HG02885 (cell line): ENCODE results near the gene PRAMEF13.
"Not testable (repeated sequence)": the region's sequence is repeated elsewhere in the genome, so short reads cannot be mapped to it uniquely, and the experiment has no call there.

ENCODE experiments used
- ATAC-seq: cut with Tn5 transposase; IDR thresholded peaks from one replicate; pipeline ENCODE4 v1.9.1; 2021; ENCODE audit warnings: mild to moderate bottlenecking; ENCODE audit not compliant: unreplicated experiment, poor library complexity

Gene PRAMEF13

GRCh38 chr1:13201309-13201708 is at the start of gene PRAMEF13:
Gene PRAMEF13 (minus strand): TSS chr1:13201409. CDS start chr1:13199589, 1,820 bp downstream.
- ATAC-seq: not testable (repeated sequence)

GRCh38 chr1:13247122-13247521 is 45.9 kb upstream of the PRAMEF13 start:
- ATAC-seq: not testable (repeated sequence)

GRCh38 chr1:13246554-13246871 is 45.3 kb upstream of the PRAMEF13 start:
- not testable (repeated sequence) for ATAC-seq

- not testable (repeated sequence) for ATAC-seq
These were observed 44.8 kb upstream of the PRAMEF13 start for GRCh38 chr1:13245841-13246553.

GRCh38 chr1:13243536-13244263 is 42.5 kb upstream of the PRAMEF13 start:
- not testable (repeated sequence) for ATAC-seq

GRCh38 chr1:13239633-13240032 is 38.4 kb upstream of the PRAMEF13 start:
- ATAC-seq: not testable (repeated sequence)

GRCh38 chr1:13237572-13237971 is 36.4 kb upstream of the PRAMEF13 start:
- ATAC-seq: not testable (repeated sequence)

GRCh38 chr1:13234057-13234456 is 32.8 kb upstream of the PRAMEF13 start:
- ATAC-seq: not testable (repeated sequence)

GRCh38 chr1:13232056-13232455 is 30.8 kb upstream of the PRAMEF13 start:
- not testable (repeated sequence) for ATAC-seq

GRCh38 chr1:13231061-13231750 is 30.0 kb upstream of the PRAMEF13 start:
- ATAC-seq: not testable (repeated sequence)

- ATAC-seq: not testable (repeated sequence)
These were observed 29.4 kb upstream of the PRAMEF13 start for GRCh38 chr1:13230601-13231000.

GRCh38 chr1:13230096-13230495 is 28.9 kb upstream of the PRAMEF13 start:
- not testable (repeated sequence) for ATAC-seq

GRCh38 chr1:13228343-13228781 is 27.2 kb upstream of the PRAMEF13 start:
- ATAC-seq: no peak

GRCh38 chr1:13227271-13228055 is 26.3 kb upstream of the PRAMEF13 start:
- not testable (repeated sequence) for ATAC-seq

- not testable (repeated sequence) for ATAC-seq
These were observed 24.5 kb upstream of the PRAMEF13 start, which contains the start of gene PRAMEF18 for GRCh38 chr1:13225675-13226204. Gene PRAMEF18 (minus strand): TSS chr1:13226154. CDS start chr1:13226106, 48 bp downstream.

- no peak for ATAC-seq
These were observed 23.4 kb upstream of the PRAMEF13 start for GRCh38 chr1:13224480-13225060.

GRCh38 chr1:13222788-13223187 is 21.6 kb upstream of the PRAMEF13 start:
- not testable (repeated sequence) for ATAC-seq

GRCh38 chr1:13219203-13219602 is 18.0 kb upstream of the PRAMEF13 start:
- not testable (repeated sequence) for ATAC-seq

- not testable (repeated sequence) for ATAC-seq
These were observed 15.4 kb upstream of the PRAMEF13 start for GRCh38 chr1:13216619-13217018.
